ENCODE data around the gene SPOCK1. TPM values are rescaled to one million over a fixed set of nuclear protein-coding genes. Genes with fewer than 3 reads are reported as not detected.
"Not testable (repeated sequence)": the region's sequence is repeated elsewhere in the genome, so short reads cannot be mapped to it uniquely, and the experiment has no call there.

Gene SPOCK1
- polyA plus RNA-seq, 1 experiment = 76.0 TPM

DNA sequence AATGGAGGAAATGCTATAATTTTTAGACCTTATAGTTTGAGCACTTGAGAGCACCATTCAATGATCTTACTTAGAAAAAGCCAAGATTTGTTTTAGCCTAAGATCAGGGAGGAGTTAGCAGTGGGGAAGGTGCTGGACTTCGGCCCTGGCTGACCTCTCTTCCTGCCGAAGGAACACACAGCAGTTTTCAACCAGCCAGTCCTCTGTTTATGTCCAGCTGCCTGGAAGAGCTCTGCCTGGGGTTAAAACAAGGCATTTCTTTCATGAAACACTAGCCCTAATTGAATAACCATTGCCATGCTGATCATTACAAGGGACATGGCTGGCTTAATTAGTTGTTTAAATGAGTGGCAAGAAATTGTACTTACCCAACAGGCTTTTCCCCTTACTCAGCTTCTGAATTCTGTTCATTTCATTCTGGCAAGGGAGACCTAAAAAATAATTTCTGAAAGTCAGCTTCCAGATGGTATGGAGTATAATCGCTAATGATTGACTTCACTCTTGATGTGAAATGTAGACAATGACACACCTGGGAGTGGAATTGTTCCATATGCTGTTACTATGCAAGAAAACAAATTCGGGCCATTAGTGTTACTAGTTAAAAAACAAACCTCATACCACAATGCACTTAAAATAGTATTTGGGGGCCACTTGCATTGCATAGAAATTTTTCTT is 514.2 kb downstream of the SPOCK1 start:
- no peak for DNase-seq (ENCODE audit: low read depth, low spot score)
- ChIA-PET CTCF (no interaction called here), POLR2A (no interaction called here)
- H3K9me3 ChIP-seq (ENCODE audit: control insufficient read depth, insufficient read depth, low read length) = no peaks in the 10 kb centered on the region; the same call in 1 of the 2 replicates
- TF ChIP-seq, protein P1, sequence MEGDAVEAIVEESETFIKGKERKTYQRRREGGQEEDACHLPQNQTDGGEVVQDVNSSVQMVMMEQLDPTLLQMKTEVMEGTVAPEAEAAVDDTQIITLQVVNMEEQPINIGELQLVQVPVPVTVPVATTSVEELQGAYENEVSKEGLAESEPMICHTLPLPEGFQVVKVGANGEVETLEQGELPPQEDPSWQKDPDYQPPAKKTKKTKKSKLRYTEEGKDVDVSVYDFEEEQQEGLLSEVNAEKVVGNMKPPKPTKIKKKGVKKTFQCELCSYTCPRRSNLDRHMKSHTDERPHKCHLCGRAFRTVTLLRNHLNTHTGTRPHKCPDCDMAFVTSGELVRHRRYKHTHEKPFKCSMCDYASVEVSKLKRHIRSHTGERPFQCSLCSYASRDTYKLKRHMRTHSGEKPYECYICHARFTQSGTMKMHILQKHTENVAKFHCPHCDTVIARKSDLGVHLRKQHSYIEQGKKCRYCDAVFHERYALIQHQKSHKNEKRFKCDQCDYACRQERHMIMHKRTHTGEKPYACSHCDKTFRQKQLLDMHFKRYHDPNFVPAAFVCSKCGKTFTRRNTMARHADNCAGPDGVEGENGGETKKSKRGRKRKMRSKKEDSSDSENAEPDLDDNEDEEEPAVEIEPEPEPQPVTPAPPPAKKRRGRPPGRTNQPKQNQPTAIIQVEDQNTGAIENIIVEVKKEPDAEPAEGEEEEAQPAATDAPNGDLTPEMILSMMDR (IDR thresholded peaks at IDR 0.05; ENCODE audit: low read depth, low read length) = no peak
- H3K27ac ChIP-seq (ENCODE audit: low read depth, low read length) = no peak overlapping the region
- no peaks in the 10 kb centered on the region for H3K27me3 ChIP-seq (ENCODE audit: control insufficient read depth, insufficient read depth, low read length)
- H3K4me3 ChIP-seq (ENCODE audit: low read depth, low read length) = no peak overlapping the region

GRCh38 chr5:136981936-136982335 is 517.2 kb downstream of the SPOCK1 start:
- CTCF ChIA-PET = no interaction called here
- Histone ChIP-seq H3K9me3 (ENCODE audit: control insufficient read depth, insufficient read depth, low read length) (no peaks in the 10 kb centered on the region), H3K27ac (ENCODE audit: low read depth, low read length) (no peak overlapping the region), H3K27me3 (ENCODE audit: control insufficient read depth, insufficient read depth, low read length) (no peaks in the 10 kb centered on the region), H3K4me3 (ENCODE audit: low read depth, low read length) (no peak overlapping the region)
- DNase-seq (ENCODE audit: low read depth, low spot score) = no peak
- POLR2A ChIA-PET = no interaction called here
- TF ChIP-seq, protein P1 (IDR thresholded peaks at IDR 0.05; ENCODE audit: low read depth, low read length) = no peak

- no peak for DNase-seq (ENCODE audit: low read depth, low spot score)
- CTCF ChIA-PET = no interaction called here
Observed at GRCh38 chr5:136979131-136979530, 520.0 kb downstream of the SPOCK1 start.

DNA sequence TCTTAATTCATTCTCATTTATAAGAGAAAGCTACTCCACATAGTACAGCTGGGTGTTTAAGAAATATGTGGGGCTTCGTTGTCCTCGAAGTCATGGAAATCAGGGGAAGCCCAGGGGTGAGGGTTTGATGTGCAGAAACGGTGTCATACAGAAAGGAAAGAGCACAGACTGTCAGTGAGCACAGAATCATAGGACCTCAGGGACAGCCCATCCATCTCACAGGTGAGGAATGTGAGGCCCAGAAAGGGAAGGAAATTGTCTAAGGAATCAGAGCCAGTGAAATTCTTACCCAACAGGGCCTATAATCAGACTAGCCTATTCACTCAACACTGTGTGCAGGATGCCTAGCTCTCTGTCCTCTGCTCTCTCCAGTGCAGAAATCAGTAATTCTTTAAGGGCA is 535.6 kb downstream of the SPOCK1 start:
- Histone ChIP-seq H3K9me3 (ENCODE audit: control insufficient read depth, insufficient read depth, low read length) (peaks cover 3% of the 10 kb centered on the region; the same call in 1 of the 2 replicates), H3K27me3 (ENCODE audit: control insufficient read depth, insufficient read depth, low read length) (no peaks in the 10 kb centered on the region), H3K27ac (ENCODE audit: low read depth, low read length) (no peak overlapping the region), H3K4me3 (ENCODE audit: low read depth, low read length) (no peak overlapping the region)
- no peak for DNase-seq (ENCODE audit: low read depth, low spot score)
- TF ChIP-seq, protein P1 (IDR thresholded peaks at IDR 0.05; ENCODE audit: low read depth, low read length) = no peak
- ChIA-PET CTCF (no interaction called here), POLR2A (no interaction called here)

More at GRCh38 chr5:136979131-136979530, 520.0 kb downstream of the SPOCK1 start:
- Histone ChIP-seq H3K9me3 (ENCODE audit: control insufficient read depth, insufficient read depth, low read length) (no peaks in the 10 kb centered on the region), H3K27ac (ENCODE audit: low read depth, low read length) (no peak overlapping the region), H3K27me3 (ENCODE audit: control insufficient read depth, insufficient read depth, low read length) (no peaks in the 10 kb centered on the region), H3K4me3 (ENCODE audit: low read depth, low read length) (no peak overlapping the region)
- TF ChIP-seq, protein P1 (IDR thresholded peaks at IDR 0.05; ENCODE audit: low read depth, low read length) = no peak
- POLR2A ChIA-PET = no interaction called here

DNA sequence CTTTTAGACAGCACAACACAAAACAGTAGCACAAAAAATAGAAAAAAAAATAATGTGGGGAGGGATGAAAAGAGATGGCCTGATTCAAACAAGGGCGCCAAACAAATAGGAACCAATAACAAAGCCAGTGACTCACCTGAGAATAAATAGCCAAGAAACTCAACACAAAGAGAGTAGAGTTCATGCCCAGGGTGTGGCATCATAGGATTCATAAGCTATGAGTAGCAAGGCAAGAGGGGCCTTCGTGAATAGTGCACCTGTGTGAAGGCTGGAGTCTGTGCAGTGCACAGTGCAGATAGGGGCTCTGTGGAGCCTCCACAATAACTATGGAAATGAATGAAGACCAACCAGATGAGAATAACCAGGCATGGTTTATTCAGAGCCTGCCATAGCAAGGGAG is 541.7 kb downstream of the SPOCK1 start:
- TF ChIP-seq, protein P1 (IDR thresholded peaks at IDR 0.05; ENCODE audit: low read depth, low read length) = no peak
- ChIA-PET POLR2A (no interaction called here), CTCF (no interaction called here)
- H3K27me3 ChIP-seq (ENCODE audit: control insufficient read depth, insufficient read depth, low read length) = no peaks in the 10 kb centered on the region
- peaks cover 3% of the 10 kb centered on the region for H3K9me3 ChIP-seq (ENCODE audit: control insufficient read depth, insufficient read depth, low read length)
- no peak for DNase-seq (ENCODE audit: low read depth, low spot score)
- H3K4me3 ChIP-seq (ENCODE audit: low read depth, low read length) = no peak overlapping the region
- H3K27ac ChIP-seq (ENCODE audit: low read depth, low read length) = no peak overlapping the region

DNA sequence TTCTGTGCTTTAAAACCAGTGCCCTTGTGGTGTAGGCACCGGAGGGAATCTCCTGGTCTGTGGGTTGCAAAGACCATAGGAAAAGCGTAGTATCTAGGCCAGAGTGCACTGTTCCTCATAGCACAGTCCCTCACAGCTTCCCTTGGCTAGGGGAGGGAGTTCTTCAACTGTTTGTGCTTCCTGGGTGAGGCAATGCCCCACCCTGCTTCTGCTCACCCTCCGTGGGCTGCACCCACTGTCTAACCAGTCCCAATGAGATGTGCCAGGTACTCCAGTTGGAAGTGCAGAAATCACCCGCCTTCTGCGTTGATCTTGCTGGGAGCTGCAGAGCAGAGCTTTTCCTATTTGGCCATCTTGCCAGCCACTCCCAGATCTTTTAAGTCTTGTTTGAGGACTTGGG is 545.0 kb downstream of the SPOCK1 start:
- H3K27ac ChIP-seq (ENCODE audit: low read depth, low read length); H3K4me3 ChIP-seq (ENCODE audit: low read depth, low read length); POLR2A ChIA-PET; DNase-seq (ENCODE audit: low read depth, low spot score); CTCF ChIA-PET; H3K9me3 ChIP-seq (ENCODE audit: control insufficient read depth, insufficient read depth, low read length); H3K27me3 ChIP-seq (ENCODE audit: control insufficient read depth, insufficient read depth, low read length): not testable (repeated sequence)

DNA sequence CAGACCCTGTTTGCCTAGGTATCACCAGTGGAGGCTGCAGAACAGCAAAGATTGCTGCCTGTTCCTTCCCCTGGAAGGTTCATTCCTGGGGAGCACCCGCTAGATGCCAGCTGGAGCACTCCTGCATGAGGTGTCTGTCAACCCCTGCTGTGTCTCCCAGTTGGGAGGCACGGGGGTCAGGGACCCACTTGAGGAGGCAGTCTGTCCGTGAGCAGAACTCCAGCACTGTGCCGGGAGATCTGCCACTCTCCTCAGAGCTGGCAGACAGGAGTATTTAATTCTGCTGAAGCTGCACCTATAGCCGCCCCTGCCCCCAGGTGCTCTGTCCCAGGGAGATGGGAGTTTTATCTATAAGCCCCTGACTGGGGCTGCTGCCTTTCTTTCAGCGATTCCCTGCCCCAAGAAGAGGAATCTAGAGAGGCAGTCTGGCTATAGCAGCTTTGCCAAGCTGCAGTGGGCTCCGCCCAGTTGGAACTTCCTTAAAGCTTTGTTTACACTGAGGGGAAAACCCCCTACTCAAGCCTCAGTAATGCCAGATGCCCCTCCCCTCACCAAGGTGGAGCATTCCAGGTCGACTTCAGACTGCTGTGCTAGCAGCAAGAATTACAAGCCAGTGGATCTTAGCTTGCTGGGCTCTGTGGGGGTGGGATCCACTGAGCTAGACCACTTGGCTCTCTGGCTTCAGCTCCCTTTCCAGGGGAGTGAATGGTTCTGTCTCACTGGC is 545.6 kb downstream of the SPOCK1 start:
- H3K27ac ChIP-seq (ENCODE audit: low read depth, low read length); H3K27me3 ChIP-seq (ENCODE audit: control insufficient read depth, insufficient read depth, low read length); H3K4me3 ChIP-seq (ENCODE audit: low read depth, low read length); CTCF ChIA-PET; DNase-seq (ENCODE audit: low read depth, low spot score); H3K9me3 ChIP-seq (ENCODE audit: control insufficient read depth, insufficient read depth, low read length); POLR2A ChIA-PET: not testable (repeated sequence)

Data from AG04450 (cell line).